Astrocyte of the cerebellum (primary cell): Measurements from ENCODE around the gene TTLL12.

Experiments used
- DNase-seq: peaks from one replicate; pipeline ENCODE4 v3.0.0-alpha.2; 2011; ENCODE audit warnings: low read depth
- H3K4me3 ChIP-seq: 2 replicates; pipeline ENCODE4 v1.5.1; 2011; ENCODE audit warnings: mild to moderate bottlenecking, low read depth, low read length, moderate library complexity
- CTCF ChIP-seq: IDR thresholded peaks from 2 replicates; pipeline ENCODE4 v1.5.1; 2012; ENCODE audit warnings: low read length, low read depth, moderate library complexity, mild to moderate bottlenecking; ENCODE audit errors: missing control alignments
- in situ Hi-C: cut with HindIII; loops from 2 replicates; pipeline ENCODE4 v1.10.0; 2017; ENCODE audit warnings: low sequenced_read_pairs

Gene TTLL12

GRCh38 chr22:43209971-43210370 is 23.0 kb upstream of the TTLL12 start:
- no peak overlapping the region for H3K4me3 ChIP-seq
- DNase-seq = no peak
- TF ChIP-seq CTCF = no peak
- in situ Hi-C loops = no loop called here

GRCh38 chr22:43209523-43209890 is 22.6 kb upstream of the TTLL12 start:
- DNase-seq = no peak
- no peak overlapping the region for H3K4me3 ChIP-seq
- in situ Hi-C loops = no loop called here
- no peak for TF ChIP-seq CTCF

- in situ Hi-C loops = no loop called here
- no peak overlapping the region for H3K4me3 ChIP-seq
- no peak for TF ChIP-seq CTCF
- no peak for DNase-seq
Observed at GRCh38 chr22:43208703-43209522, 22.0 kb upstream of the TTLL12 start.

- in situ Hi-C loops = no loop called here
- no peak for TF ChIP-seq CTCF
- H3K4me3 ChIP-seq = no peak overlapping the region
- DNase-seq = no peak
Observed at GRCh38 chr22:43207849-43208702, 21.1 kb upstream of the TTLL12 start.

- H3K4me3 ChIP-seq = no peak overlapping the region
- no peak for TF ChIP-seq CTCF
- in situ Hi-C loops = no loop called here
- no peak for DNase-seq
Observed at GRCh38 chr22:43207386-43207785, 20.5 kb upstream of the TTLL12 start.

- no peak for TF ChIP-seq CTCF
- DNase-seq = no peak
- in situ Hi-C loops = no loop called here
- no peak overlapping the region for H3K4me3 ChIP-seq
Observed at GRCh38 chr22:43206509-43207161, 19.7 kb upstream of the TTLL12 start.
